ENCODE data around the gene CDH26.

The CDH26 gene

DNA sequence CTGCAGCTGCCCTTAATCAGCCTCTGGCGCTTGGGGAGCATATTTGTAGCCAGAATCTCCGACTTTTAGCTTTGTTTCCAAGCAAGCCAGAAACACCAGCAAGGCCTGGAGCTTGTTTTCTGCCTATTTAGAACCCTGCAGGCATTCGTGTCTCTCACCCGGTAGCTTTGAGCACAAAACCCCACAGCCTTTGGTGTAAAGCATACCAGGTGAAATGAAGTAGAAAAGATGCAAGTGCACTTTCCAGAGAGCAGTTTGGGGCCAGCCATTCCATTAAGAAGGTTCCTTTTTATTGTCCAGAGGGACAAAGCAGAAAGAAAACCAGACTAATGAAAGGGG lies 17.3 kb upstream of the CDH26 start:
- peak overlapping the region; percentile 95 for H3K27ac ChIP-seq
- TF ChIP-seq CTCF (IDR thresholded peaks at IDR 0.05) (no peak), ZFX (IDR thresholded peaks at IDR 0.05; ENCODE audit: borderline replicate concordance) (no peak)

DNA sequence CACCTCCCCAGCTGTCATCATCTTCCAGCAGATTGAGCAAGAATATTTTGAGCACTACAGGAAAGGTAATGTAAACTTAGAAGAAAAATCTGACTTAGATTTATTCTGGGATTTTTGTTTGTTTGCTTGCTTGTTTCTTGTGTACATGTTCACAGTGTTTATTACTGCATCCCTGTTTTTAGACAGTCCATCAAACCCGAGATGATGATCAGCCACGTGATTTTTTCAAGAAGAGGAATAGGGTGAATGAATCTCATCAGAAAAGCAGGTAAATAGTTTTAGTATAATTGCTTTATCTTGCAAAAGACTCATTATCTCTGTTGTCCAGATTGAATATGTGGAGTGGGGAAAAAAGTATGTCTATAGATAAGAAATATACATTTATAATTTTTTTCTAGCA lies 16.0 kb upstream of the CDH26 start:
- no peak for TF ChIP-seq CTCF (IDR thresholded peaks at IDR 0.05)
- H3K27ac ChIP-seq, result no peak overlapping the region

DNA sequence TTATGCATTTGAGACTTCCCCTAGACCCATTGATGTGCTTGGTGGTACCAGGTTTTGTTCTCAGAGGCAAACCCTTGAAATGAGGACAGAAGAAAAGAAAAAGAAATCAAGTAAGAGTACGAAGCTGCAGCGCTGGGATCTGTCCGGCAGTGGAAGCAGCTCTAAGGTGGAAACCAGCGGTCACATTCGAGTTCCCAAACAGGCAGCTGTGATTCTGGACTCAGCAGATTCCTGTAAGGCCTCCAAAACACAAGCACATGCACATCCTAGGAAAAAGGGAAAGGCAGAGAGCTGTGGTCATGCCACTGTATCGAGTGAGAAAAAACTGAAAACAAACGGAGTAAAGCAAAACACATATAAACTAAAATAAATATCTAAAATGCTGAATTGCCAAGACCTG lies 13.5 kb upstream of the CDH26 start:
- TF ChIP-seq ZFX (IDR thresholded peaks at IDR 0.05; ENCODE audit: borderline replicate concordance), result no peak
- TF ChIP-seq CTCF (IDR thresholded peaks at IDR 0.05), result no peak
- H3K27ac ChIP-seq, result no peak overlapping the region

GRCh38 chr20:59945175-59945574 lies 13.0 kb upstream of the CDH26 start:
- no peak overlapping the region for H3K27ac ChIP-seq
- no peak for TF ChIP-seq ZFX (IDR thresholded peaks at IDR 0.05; ENCODE audit: borderline replicate concordance)
- no peak for TF ChIP-seq CTCF (IDR thresholded peaks at IDR 0.05)

DNA sequence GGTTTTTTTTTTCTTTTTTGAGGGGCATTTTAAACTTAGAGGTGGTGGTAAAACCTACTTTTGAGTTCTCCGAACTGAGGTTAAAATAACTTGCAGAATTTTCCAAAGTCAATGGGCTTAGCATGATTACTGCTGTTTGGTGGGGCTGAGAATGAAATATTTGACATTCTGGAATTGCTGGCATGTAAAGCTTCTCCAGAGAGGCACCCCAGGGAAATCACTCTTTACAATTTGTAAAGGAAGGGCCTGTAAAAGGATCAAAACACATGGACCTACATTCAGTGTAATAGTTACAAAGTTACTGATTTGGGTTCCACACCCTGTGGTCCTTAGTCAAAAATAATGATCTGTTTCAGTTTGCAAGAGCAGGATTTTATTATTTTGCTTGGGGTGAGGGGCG lies 12.5 kb upstream of the CDH26 start:
- H3K27ac ChIP-seq, result no peak overlapping the region
- TF ChIP-seq CTCF (IDR thresholded peaks at IDR 0.05) (no peak), ZFX (IDR thresholded peaks at IDR 0.05; ENCODE audit: borderline replicate concordance) (no peak)

GRCh38 chr20:59947376-59947775 lies 10.8 kb upstream of the CDH26 start:
- TF ChIP-seq CTCF (IDR thresholded peaks at IDR 0.05), result no peak
- TF ChIP-seq ZFX (IDR thresholded peaks at IDR 0.05; ENCODE audit: borderline replicate concordance), result no peak
- H3K27ac ChIP-seq, result no peak overlapping the region

GRCh38 chr20:59948212-59948611 lies 10.0 kb upstream of the CDH26 start:
- TF ChIP-seq CTCF (IDR thresholded peaks at IDR 0.05) (no peak), ZFX (IDR thresholded peaks at IDR 0.05; ENCODE audit: borderline replicate concordance) (no peak)

More at GRCh38 chr20:59948212-59948611, 10.0 kb upstream of the CDH26 start:
- no peak overlapping the region for H3K27ac ChIP-seq

All from 22Rv1 (cell line).